Stimulated activated CD8-positive, alpha-beta memory T cell treated with anti-CD3 and anti-CD28 coated beads, Interleukin-2, amount 100 ng/mL, for 1 hour (primary cell): ENCODE results near the gene XXYLT1.
"Not testable (repeated sequence)": the region's sequence is repeated elsewhere in the genome, so short reads cannot be mapped to it uniquely, and the experiment has no call there.

ENCODE experiments used
- DNase-seq, 2 donors: peaks; one replicate each; pipeline ENCODE4 v3.0.0-alpha.2; 2020; ENCODE audit warnings: low read depth in 2 of 2

The XXYLT1 gene

GRCh38 chr3:195043607-195044339 lies 227.2 kb downstream of the XXYLT1 start:
- no peak for DNase-seq

GRCh38 chr3:195042743-195043606 lies 228.0 kb downstream of the XXYLT1 start:
- no peak for DNase-seq

DNA sequence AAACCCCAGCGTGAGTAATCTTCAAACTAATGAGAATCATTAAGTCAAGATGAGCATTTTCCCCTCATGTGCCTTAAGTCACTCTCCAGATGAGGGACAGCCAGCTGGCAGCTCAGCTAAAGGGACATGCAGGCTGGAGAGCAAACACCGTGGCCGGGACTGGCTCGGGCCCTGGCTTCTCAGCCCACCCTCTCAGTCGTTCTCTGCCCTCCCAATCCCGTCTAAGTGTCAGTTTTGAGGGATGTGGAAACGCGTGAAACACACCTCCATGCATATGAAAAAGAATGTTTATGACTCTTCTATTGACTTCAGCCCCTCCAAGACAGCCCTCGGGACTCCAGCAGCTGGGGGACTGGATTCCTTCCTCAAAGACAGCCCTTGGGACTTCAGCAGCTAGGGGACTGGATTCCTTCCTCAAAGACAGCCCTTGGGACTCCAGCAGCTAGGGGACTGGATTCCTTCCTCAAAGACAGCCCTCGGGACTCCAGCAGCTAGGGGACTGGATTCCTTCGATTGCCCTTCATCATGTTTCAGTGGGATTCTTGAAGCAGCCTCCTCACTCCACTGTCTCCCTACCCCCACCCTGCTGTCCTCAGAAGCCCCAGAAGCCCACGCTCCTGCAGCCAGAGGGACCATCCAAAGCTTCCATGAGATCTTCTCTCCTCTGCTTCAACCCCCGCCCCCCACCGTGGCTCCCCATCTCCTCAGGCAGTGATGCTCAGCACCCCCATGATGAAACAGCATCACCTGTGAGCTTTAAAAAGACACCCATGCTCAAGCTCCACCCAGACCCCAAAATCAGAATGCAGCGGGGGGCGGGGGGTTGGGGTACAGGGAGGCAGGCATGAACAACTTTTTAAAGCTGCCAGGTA lies 228.9 kb downstream of the XXYLT1 start:
- DNase-seq: no peak

- DNase-seq: no peak
Measured at GRCh38 chr3:195040773-195041520, 230.0 kb downstream of the XXYLT1 start.

- no peak for DNase-seq
Measured at GRCh38 chr3:195040094-195040493, 230.9 kb downstream of the XXYLT1 start.

DNA sequence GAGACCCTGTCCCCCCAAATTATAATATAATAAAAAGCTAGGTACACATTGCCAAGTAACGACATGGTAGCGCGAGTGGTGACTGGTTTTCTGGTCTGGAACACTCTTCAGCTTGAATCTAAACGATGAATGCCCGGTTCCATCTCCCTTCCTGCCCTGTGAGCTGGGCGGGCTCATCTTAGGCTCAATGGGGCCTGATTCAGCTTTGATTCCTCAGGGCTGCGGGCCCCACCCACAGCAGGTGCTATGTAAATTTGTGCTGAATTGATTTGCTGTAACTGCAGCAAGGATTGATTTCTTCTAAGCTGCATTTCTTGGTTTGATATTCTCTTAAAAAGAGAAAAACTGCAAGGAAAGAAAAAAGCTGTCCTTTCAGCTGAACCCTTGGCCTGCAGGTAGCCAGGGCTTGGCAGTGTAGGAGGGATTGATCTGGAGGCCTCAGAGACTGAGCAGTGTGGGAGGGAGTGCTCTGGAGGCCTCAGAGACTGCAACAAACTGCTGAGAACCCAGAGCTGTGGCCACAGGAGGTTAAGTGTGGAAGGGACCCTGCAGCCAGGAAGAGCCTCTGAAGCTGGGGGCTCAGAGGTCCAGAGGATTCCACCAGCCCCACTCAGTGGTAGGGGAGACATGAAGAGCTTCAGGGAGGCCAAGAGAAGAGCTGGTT lies 231.6 kb downstream of the XXYLT1 start:
- DNase-seq: no peak

DNA sequence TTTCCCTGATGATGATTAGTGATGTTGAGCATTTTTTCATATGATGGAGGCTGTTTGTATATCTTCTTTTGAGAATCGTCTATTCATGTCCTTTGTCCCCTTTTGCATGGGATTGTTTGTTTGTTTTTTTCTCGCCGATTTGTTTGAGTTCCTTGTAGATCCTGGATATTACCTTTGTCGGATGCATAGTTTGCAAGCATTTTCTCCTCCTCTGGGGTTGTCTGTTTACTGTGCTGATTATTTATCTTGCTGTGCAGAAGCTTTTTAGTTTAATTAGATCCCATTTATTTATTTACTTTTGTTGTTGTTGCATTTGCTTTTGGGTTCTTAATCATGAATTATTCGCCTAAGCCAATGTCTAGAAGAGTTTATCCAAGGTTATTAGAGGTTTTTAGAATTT lies 232.8 kb downstream of the XXYLT1 start:
- no peak for DNase-seq

DNA sequence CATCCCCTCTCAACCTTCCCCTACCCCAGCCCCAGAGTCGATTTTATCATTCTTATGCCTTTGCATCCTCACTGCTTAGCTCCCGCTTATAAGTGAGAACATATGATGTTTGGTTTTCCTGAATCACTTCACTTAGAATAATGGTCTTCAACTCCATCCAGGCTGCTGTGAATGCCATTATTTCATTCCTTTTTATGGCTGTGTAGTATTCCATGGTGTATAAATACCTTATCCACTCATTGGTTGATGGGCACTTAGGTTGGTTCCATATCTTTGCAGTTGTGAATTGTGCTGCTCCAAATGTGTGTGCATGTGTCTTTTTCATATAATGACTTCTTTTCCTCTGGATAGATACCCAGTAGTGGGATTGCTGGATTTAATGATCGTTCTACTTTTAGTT lies 233.4 kb downstream of the XXYLT1 start:
- DNase-seq: not testable (repeated sequence)

GRCh38 chr3:195036974-195037373 lies 234.0 kb downstream of the XXYLT1 start:
- DNase-seq: no peak

GRCh38 chr3:195036574-195036973 lies 234.4 kb downstream of the XXYLT1 start:
- no peak for DNase-seq

DNA sequence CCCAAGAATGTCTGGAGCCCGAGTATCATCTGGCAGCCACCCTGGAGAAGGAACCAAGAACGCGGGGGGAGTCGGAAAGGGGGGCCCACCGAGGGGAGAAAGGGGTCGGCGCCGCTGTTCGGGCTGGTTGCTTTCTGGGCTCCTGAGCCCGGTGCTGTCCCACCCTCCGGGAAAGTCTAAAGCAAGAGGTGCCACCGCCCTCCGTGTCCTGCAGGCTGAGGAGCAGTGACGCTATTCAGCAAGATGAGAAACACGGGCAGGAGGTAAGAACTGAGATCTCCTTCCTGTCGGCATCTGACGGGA lies 234.8 kb downstream of the XXYLT1 start:
- no peak for DNase-seq

DNA sequence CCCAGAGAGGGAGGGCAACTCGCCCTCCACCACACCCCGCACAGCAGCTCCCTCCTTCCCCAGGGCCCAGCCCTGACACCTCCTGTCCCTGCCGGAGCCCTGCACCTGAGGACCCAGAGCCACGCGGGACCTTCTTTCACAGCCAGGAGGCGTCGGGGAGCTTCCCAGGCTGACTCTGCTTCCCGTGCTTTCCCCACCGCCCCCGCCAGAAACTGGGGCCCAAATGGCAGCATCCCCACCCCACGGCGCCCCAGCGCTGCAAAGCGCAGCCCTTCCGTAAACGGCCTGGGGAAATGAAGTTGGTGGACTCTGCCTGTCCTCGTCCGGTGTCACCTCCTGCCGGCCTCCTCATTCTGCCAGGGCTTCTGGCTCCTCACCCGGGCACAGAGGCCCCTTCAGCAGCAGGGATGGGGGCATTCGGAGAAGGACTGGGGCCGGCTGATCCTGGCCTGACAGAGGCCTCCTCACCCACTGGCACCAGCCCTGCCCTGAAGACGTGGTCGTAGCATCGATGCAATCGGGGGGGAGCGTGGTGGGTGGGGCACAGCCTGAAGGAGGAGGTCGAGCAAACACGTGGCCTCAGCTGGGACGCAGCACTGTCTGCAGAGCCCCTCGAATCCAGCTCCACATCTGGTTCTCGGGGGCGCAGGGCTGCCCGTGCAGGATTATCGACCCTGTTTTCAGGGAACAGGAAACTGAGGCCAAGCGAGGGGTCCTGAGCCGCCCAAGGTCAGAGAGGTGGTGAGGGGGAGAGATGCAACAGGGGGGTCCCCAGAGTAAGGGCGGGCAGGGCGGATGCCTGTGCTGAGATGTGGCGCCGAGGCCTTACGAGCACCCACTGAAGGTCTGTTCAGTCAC lies 235.4 kb downstream of the XXYLT1 start:
- no peak for DNase-seq

DNA sequence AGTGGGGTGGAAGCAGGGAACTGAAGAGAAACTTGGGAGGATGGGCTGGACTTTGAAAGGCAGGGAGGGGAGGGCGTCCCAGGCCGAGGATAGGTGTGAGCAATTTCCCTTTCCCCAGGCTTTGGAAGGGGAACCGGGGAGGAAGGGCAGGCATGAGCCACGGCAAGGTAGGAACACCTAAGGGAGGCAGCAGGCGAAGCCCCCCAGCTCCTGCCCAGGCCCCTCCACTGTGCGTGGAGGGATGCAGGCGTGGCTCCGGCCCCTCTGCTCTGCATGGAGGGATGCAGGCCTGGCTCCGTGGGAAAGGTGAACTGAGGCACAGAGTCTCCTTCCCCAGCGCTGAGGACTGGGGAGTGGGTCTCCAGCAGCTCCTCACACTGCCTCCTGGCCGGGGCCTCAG lies 236.4 kb downstream of the XXYLT1 start:
- DNase-seq: no peak

DNA sequence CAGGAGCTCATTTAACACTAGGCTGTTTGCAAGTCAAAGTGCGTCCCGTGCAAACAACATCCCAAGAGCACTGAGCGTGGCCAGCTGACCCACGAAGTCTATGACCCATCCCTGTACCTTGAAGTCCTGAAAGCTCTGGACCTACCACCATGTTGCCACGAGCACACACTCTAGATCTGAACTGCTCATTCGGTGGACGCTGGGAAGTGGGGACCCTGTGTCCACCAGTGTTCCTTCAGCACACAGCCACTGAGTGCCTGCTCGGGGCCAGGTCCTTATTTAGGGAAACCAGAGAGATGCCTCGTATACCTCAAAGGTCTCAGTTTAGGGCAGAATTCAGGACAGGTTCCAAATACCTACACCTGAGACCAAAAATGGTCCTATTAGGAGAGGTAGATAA lies 236.9 kb downstream of the XXYLT1 start:
- DNase-seq: no peak

GRCh38 chr3:195033531-195034091 lies 237.3 kb downstream of the XXYLT1 start:
- no peak for DNase-seq

- DNase-seq: no peak
Measured at GRCh38 chr3:195032955-195033354, 238.0 kb downstream of the XXYLT1 start.

DNA sequence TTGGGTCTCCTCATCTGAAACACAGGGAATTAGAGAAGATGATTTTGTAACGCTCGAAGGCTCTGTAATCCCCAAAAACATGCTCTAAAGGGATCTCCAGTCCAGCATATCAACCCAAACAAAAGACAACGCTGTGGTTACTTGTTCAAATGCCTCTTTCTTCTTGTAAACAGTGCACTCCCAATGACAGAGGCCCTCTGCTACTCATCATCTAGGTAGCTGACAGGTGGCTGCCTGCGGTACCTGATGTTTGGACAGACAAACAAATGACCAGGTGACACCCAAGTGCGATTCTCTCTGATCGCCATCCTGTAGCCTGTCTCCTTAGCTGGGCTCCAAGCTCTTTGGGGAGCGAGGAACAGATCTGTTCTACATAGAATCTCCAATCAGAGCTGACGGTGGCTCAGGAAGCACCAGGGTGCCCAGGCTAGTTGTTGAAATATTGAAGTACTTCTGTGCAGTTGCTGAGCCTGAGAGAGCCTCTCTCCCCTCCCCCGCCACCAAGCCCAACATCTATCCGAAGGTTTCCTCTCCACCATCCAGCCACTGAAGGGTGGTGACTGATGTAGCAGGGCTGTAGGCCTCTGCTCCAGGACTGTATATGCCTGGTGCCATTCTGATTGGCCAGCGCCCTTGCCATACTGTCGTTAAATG lies 238.7 kb downstream of the XXYLT1 start:
- no peak for DNase-seq

GRCh38 chr3:195031574-195032003 lies 239.4 kb downstream of the XXYLT1 start:
- DNase-seq: no peak

DNA sequence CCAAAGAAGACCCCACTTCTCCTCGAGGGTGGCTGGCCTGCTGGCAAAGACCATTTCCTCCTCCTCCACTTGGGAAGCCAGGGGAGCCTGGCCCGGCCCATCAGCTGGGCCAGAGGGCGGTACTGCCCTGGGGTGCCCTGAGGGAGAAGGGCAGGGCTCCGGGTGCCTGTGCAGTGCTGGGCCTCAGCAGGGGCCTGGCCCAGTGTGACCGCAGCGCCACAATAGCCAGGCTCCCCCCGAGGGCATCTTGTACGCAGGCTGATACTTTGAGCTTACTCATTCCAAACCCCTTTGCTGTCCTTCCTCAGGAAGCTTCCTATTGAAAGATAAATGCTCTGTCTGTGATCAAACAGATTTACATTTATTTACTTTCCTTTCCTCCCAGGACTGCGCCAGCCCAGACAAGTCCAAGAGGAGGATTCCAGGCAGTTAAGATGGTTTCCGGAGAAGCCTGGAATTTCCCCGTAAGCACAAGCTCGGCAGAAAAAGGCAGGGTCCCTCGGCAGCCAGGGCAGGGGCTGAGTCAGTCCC lies 240.1 kb downstream of the XXYLT1 start:
- DNase-seq: no peak
